GM12864 (cell line): ENCODE results near the gene AOAH.

Source experiments
- DNase-seq: peaks from one replicate; pipeline ENCODE4 v3.0.0-alpha.2; 2011; ENCODE audit warnings: low read depth
- H3K4me3 ChIP-seq: 2 replicates; pipeline ENCODE4 v1.5.1; 2011; ENCODE audit warnings: mild to moderate bottlenecking, low read depth, low read length, control low read depth
- TF ChIP-seq, protein P1 (sequence below): IDR thresholded peaks from 2 replicates; pipeline ENCODE4 v1.5.1; 2011; ENCODE audit warnings: low read depth, mild to moderate bottlenecking, moderate library complexity, low read length, control low read depth, inconsistent platforms; ENCODE audit errors: missing control alignments

The AOAH gene

DNA sequence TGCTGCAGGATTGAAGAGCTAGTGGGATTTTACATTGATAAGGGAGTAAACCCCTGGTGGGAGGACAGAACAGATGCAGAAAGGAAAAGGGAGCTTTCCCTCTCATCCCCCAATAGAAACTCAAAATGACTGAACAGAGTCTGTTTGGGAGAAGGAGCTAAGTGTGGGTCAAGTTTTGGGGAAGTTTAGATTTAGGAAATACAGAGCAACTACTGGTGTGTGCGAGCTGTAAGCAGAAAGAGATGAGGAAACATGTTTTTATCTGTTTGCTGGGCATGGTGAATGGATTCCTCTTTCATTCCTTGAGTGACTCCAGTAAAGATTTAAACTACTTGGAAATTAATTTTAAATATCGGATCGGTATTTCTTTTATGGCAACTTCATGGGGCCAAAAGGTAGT is 132.7 kb downstream of the AOAH start:
- no peak for DNase-seq
- TF ChIP-seq, protein P1, sequence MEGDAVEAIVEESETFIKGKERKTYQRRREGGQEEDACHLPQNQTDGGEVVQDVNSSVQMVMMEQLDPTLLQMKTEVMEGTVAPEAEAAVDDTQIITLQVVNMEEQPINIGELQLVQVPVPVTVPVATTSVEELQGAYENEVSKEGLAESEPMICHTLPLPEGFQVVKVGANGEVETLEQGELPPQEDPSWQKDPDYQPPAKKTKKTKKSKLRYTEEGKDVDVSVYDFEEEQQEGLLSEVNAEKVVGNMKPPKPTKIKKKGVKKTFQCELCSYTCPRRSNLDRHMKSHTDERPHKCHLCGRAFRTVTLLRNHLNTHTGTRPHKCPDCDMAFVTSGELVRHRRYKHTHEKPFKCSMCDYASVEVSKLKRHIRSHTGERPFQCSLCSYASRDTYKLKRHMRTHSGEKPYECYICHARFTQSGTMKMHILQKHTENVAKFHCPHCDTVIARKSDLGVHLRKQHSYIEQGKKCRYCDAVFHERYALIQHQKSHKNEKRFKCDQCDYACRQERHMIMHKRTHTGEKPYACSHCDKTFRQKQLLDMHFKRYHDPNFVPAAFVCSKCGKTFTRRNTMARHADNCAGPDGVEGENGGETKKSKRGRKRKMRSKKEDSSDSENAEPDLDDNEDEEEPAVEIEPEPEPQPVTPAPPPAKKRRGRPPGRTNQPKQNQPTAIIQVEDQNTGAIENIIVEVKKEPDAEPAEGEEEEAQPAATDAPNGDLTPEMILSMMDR, result no peak
- H3K4me3 ChIP-seq, result no peak overlapping the region

DNA sequence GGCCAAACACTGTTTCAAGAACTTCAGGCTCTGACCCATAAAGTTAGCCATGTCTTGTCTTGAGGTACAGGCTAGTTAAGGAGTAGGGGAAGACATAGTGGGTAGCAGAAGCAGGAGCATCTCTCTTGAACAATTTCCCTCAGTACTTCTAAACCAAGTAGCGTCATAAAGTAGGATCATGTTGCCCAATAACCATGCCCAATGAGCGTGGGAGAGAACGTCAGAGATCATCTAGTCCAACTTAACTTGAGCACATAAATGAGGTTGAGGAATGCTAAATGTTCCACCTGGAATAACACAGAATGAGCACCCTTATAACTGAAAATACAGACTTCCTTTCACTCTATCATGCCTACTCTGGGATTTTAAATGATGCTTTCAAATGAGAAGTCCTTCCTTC is 134.9 kb downstream of the AOAH start:
- DNase-seq, result no peak
- TF ChIP-seq, protein P1, result no peak
- H3K4me3 ChIP-seq, result no peak overlapping the region

DNA sequence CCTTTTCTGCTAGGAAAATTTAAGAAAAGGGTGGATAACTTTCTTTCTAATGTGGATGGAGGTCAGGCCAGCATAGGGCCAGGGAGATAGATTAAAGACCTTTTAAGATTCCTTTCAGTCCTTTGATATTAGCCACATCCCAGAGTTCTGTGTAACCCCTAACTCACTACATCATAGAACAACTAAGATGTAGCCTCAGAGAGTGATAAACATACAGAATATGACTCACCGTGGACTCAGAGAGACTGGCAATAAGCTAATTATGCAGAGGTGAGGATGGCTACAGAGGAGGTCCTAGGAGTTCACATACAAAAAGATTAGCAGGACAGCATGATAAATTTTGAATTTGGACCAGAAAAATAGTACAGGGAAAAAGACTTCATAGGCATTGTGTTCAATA is 141.0 kb downstream of the AOAH start:
- no peak overlapping the region for H3K4me3 ChIP-seq
- TF ChIP-seq, protein P1, result no peak
- no peak for DNase-seq

DNA sequence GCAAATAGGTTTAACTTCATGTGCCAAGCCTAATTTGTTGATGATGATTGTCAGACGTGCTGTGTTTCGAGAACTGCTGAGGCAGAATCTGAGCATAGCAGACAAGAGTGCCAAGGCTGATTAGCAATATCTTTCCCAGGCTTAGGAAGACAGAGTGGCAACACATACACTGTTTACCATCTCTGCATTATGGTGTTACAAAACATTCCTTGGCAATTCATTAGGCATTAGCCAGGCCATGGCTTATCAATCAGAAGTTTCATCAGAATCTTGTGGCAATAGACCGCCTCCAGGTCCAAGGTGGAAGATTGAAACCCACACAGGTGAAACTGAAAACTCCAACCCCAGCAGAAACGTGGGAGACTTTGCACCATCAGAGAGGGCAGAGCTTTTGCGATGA is 148.5 kb downstream of the AOAH start:
- DNase-seq, result no peak
- TF ChIP-seq, protein P1, result no peak

DNA sequence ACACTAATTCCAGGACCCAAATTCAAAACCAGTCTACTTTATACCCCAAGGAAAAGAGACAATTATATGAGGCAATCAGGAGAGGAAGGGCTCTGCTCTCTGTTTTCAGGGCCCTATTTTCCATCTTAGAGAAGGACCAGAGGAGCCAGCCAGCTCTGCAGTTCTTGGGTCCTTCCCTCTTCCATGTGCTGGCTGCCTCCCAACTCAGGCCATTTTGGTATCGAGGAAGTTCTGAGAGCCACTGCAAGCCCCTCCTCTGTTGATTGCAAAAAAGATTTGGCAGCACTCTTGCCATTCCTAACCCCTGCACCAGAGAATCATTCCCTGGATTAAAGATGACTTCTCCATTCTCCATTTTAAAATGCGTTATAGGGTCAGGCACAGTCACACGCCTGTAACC is 151.2 kb downstream of the AOAH start:
- H3K4me3 ChIP-seq, result no peak overlapping the region
- TF ChIP-seq, protein P1, result no peak
- DNase-seq, result no peak

More for the DNA sequence above, 148.5 kb downstream of the AOAH start:
- H3K4me3 ChIP-seq, result no peak overlapping the region

DNA sequence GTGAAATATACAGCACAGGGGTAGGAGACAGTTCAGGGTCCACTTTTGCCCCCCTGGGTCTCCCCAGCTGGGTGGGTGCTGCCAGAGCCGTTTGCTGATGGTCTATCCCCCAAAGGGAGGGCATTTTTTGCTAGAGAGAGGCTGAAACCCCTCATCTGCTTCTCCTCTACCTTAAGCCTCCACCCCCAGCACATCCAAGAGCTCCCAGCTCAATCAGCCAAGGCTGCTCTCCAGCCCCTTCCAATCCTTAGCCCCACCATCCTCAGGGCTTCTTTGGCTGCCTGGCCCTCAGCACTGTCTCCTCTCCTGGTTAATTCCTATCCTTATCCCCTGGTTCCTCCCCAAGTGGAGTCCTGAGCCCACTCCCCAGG is 153.1 kb downstream of the AOAH start:
- TF ChIP-seq, protein P1, result no peak
- no peak overlapping the region for H3K4me3 ChIP-seq
- DNase-seq, result no peak

DNA sequence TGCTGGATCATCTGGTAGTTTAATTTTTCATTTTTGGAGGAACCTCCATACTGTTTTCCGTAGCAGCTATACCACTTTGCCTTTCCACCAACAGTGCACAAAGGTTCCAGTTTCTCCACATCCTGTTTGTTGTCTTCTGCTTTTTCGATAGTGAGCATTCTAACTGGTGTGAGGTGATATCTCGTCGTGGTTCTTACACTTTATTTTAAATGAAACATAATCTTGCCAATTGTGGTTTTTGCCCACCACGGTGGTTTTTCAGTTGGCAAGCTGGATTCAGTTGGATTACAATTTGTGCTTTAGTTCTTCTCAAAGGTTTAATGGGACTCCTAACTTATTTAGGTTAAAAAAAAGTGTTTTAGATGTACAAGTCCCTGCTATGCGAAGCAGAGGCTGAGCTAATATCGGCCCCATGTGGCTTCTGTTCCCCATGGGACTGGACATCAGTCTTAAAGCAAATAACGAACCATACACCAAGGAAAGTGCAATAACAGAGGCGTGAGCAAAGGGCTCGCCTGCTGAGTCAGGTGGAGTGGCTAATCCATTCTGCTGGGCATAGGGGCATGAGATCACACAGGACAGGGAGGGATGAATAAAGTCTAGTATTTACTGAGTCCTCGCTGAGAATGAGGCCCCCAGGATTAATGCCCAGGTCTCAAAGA is 153.6 kb downstream of the AOAH start:
- no peak overlapping the region for H3K4me3 ChIP-seq
- no peak for DNase-seq
- TF ChIP-seq, protein P1, result no peak
